GM19468 (cell line): ENCODE data around the gene PTX4.

Source experiments
- ATAC-seq: cut with Tn5 transposase; IDR thresholded peaks from one replicate; pipeline ENCODE4 v1.9.1; 2021; ENCODE audit warnings: mild to moderate bottlenecking, moderate library complexity, moderate number of reproducible peaks; ENCODE audit not compliant: unreplicated experiment; ENCODE audit errors: extremely low read depth

The PTX4 gene

GRCh38 chr16:1524366-1524765, 35.6 kb upstream of the PTX4 start:
- ATAC-seq, result no peak

- no peak for ATAC-seq
Observed at GRCh38 chr16:1523581-1524245, 35.0 kb upstream of the PTX4 start.

- no peak for ATAC-seq
Observed at GRCh38 chr16:1520461-1520860, 31.7 kb upstream of the PTX4 start.

GRCh38 chr16:1519831-1520230, 31.1 kb upstream of the PTX4 start:
- no peak for ATAC-seq

- ATAC-seq, result no peak
Observed at GRCh38 chr16:1518626-1519135, 29.9 kb upstream of the PTX4 start.

- no peak for ATAC-seq
Observed at GRCh38 chr16:1514507-1514906, 25.8 kb upstream of the PTX4 start.

- no peak for ATAC-seq
Observed at GRCh38 chr16:1512774-1513173, 24.0 kb upstream of the PTX4 start.

- ATAC-seq, result no peak
Observed at GRCh38 chr16:1511662-1512569, 23.2 kb upstream of the PTX4 start.

GRCh38 chr16:1510941-1511351, 22.2 kb upstream of the PTX4 start:
- no peak for ATAC-seq

GRCh38 chr16:1510272-1510671, 21.5 kb upstream of the PTX4 start:
- no peak for ATAC-seq

- ATAC-seq, result no peak
Observed at GRCh38 chr16:1509307-1510221, 20.8 kb upstream of the PTX4 start.

GRCh38 chr16:1508494-1509187, 19.9 kb upstream of the PTX4 start:
- no peak for ATAC-seq

- ATAC-seq, result no peak
Observed at GRCh38 chr16:1506494-1507213, 17.9 kb upstream of the PTX4 start.

- ATAC-seq, result no peak
Observed at GRCh38 chr16:1505912-1506311, 17.2 kb upstream of the PTX4 start.

GRCh38 chr16:1505073-1505844, 16.5 kb upstream of the PTX4 start:
- no peak for ATAC-seq

- no peak for ATAC-seq
Observed at GRCh38 chr16:1503110-1503955, 14.6 kb upstream of the PTX4 start.
